Measurements from ENCODE around the gene MCF2L2.

Gene MCF2L2

GRCh38 chr3:183410280-183410679 lies 18.1 kb downstream of the MCF2L2 start:
- no peak for TF ChIP-seq CTCF (IDR thresholded peaks at IDR 0.05; ENCODE audit: low read depth, low read length, missing control alignments)
- H3K27ac ChIP-seq = no peak overlapping the region
- no peaks in the 10 kb centered on the region for H3K36me3 ChIP-seq (replicated peaks)
- H3K27me3 ChIP-seq (replicated peaks) = no peaks in the 10 kb centered on the region
- DNase-seq = no peak
- no peak overlapping the region for H3K4me3 ChIP-seq (ENCODE audit: low read depth, low read length)
- in situ Hi-C loops (cut with HindIII; ENCODE audit: low pct_ligation_motif_present, low sequenced_read_pairs) = no loop called here

- in situ Hi-C loops (cut with HindIII; ENCODE audit: low pct_ligation_motif_present, low sequenced_read_pairs) = no loop called here
- DNase-seq = no peak
- no peak for TF ChIP-seq CTCF (IDR thresholded peaks at IDR 0.05; ENCODE audit: low read depth, low read length, missing control alignments)
Measured at GRCh38 chr3:183409219-183409618, 19.2 kb downstream of the MCF2L2 start.

GRCh38 chr3:183401678-183402077 lies 26.7 kb downstream of the MCF2L2 start:
- H3K27ac ChIP-seq = no peak overlapping the region
- no peak for DNase-seq
- no peaks in the 10 kb centered on the region for H3K27me3 ChIP-seq (replicated peaks)
- H3K4me3 ChIP-seq (ENCODE audit: low read depth, low read length) = no peak overlapping the region
- in situ Hi-C loops (cut with HindIII; ENCODE audit: low pct_ligation_motif_present, low sequenced_read_pairs) = no loop called here
- H3K36me3 ChIP-seq (replicated peaks) = no peaks in the 10 kb centered on the region
- no peak for TF ChIP-seq CTCF (IDR thresholded peaks at IDR 0.05; ENCODE audit: low read depth, low read length, missing control alignments)

More at GRCh38 chr3:183409219-183409618, 19.2 kb downstream of the MCF2L2 start:
- no peak overlapping the region for H3K27ac ChIP-seq
- H3K27me3 ChIP-seq (replicated peaks) = no peaks in the 10 kb centered on the region
- no peaks in the 10 kb centered on the region for H3K36me3 ChIP-seq (replicated peaks)
- no peak overlapping the region for H3K4me3 ChIP-seq (ENCODE audit: low read depth, low read length)

- no peak overlapping the region for H3K27ac ChIP-seq
- in situ Hi-C loops (cut with HindIII; ENCODE audit: low pct_ligation_motif_present, low sequenced_read_pairs) = no loop called here
- H3K27me3 ChIP-seq (replicated peaks) = no peaks in the 10 kb centered on the region
- no peak overlapping the region for H3K4me3 ChIP-seq (ENCODE audit: low read depth, low read length)
- no peaks in the 10 kb centered on the region for H3K36me3 ChIP-seq (replicated peaks)
- DNase-seq = no peak
- TF ChIP-seq CTCF (IDR thresholded peaks at IDR 0.05; ENCODE audit: low read depth, low read length, missing control alignments) = no peak
Measured at GRCh38 chr3:183400352-183400751, 28.1 kb downstream of the MCF2L2 start.

GRCh38 chr3:183396662-183397391 lies 31.6 kb downstream of the MCF2L2 start:
- Histone ChIP-seq H3K27me3 (replicated peaks) (no peaks in the 10 kb centered on the region), H3K27ac (no peak overlapping the region), H3K36me3 (replicated peaks) (no peaks in the 10 kb centered on the region), H3K4me3 (ENCODE audit: low read depth, low read length) (no peak overlapping the region)
- no peak for DNase-seq
- TF ChIP-seq CTCF (IDR thresholded peaks at IDR 0.05; ENCODE audit: low read depth, low read length, missing control alignments) = no peak
- in situ Hi-C loops (cut with HindIII; ENCODE audit: low pct_ligation_motif_present, low sequenced_read_pairs) = loop anchor here (25.0 kb wide), 1 partner anchor 285 kb away; no protein-coding TSS in a partner anchor

GRCh38 chr3:183394150-183394549 lies 34.3 kb downstream of the MCF2L2 start:
- DNase-seq = no peak
- H3K36me3 ChIP-seq (replicated peaks) = no peaks in the 10 kb centered on the region
- H3K27me3 ChIP-seq (replicated peaks) = no peaks in the 10 kb centered on the region
- H3K27ac ChIP-seq = no peak overlapping the region
- no peak for TF ChIP-seq CTCF (IDR thresholded peaks at IDR 0.05; ENCODE audit: low read depth, low read length, missing control alignments)
- H3K4me3 ChIP-seq (ENCODE audit: low read depth, low read length) = no peak overlapping the region
- in situ Hi-C loops (cut with HindIII; ENCODE audit: low pct_ligation_motif_present, low sequenced_read_pairs) = loop anchor here (25.0 kb wide), 1 partner anchor 282 kb away; no protein-coding TSS in a partner anchor
